HepG2 (cell line): ENCODE measurements around the gene BIN1. TPM values are rescaled to one million over a fixed set of nuclear protein-coding genes. Genes with fewer than 3 reads are reported as not detected.

Experiments
- AGO1 ChIP-seq: fragments of 200-400 bp; formaldehyde crosslinking; IDR thresholded peaks from 2 replicates; pipeline ENCODE4 v1.6.1; 2017; ENCODE audit warnings: mild to moderate bottlenecking, low read depth, low read length, moderate library complexity; ENCODE audit not compliant: poor library complexity, severe bottlenecking
- CENPT ChIP-seq: sonication (generic); formaldehyde crosslinking; IDR thresholded peaks from 2 replicates; pipeline ENCODE4 v1.8.0; 2022; ENCODE audit warnings: low read depth, mild to moderate bottlenecking, moderate library complexity, missing genetic modification reagents
- DNMT3B ChIP-seq: conservative IDR thresholded peaks from 2 replicates; pipeline ENCODE4 v1.6.1; 2016; ENCODE audit warnings: missing biosample characterization, control low read depth
- ELF1 ChIP-seq: sonication (generic); formaldehyde crosslinking; IDR thresholded peaks from 2 replicates; pipeline ENCODE4 v1.4.0; 2020; ENCODE audit warnings: missing genetic modification reagents
- FOSL1 ChIP-seq: sonication (generic); formaldehyde crosslinking; IDR thresholded peaks from 2 replicates; pipeline ENCODE4 v1.9.0; 2021; ENCODE audit warnings: missing genetic modification reagents, borderline replicate concordance
- FOXA3 ChIP-seq: IDR thresholded peaks from 2 replicates; pipeline ENCODE4 v1.6.1; 2016; ENCODE audit warnings: missing genetic modification reagents, missing compliant biosample characterization
- GABPB1 ChIP-seq: IDR thresholded peaks from 2 replicates; pipeline ENCODE4 v1.6.1; 2016; ENCODE audit warnings: mild to moderate bottlenecking, missing genetic modification reagents, moderate library complexity, missing compliant biosample characterization
- JUND ChIP-seq: sonication (generic); formaldehyde crosslinking; IDR thresholded peaks from 2 replicates; pipeline ENCODE4 v1.8.0; 2022; ENCODE audit warnings: mild to moderate bottlenecking, missing genetic modification reagents
- KAT7 ChIP-seq: IDR thresholded peaks from 2 replicates; pipeline ENCODE4 v1.6.1; 2018; ENCODE audit warnings: borderline replicate concordance, missing compliant biosample characterization
- MAZ ChIP-seq, 2 experiments: sonication (generic) in 1 of 2; formaldehyde crosslinking in 1 of 2; IDR thresholded peaks; 2 replicates each; pipeline versions ENCODE4 v1.5.0 to v1.6.1; 2012 to 2020; ENCODE audit warnings: low read depth in 2 of 2, mild to moderate bottlenecking in 2 of 2, borderline replicate concordance in 1 of 2, improper control_type of control experiment in 1 of 2, low read length in 1 of 2, missing genetic modification reagents in 1 of 2, moderate library complexity in 1 of 2
- MED1 ChIP-seq: sonication (generic); formaldehyde crosslinking; IDR thresholded peaks from 2 replicates; pipeline ENCODE4 v1.4.0; 2020; ENCODE audit warnings: missing genetic modification reagents
- PPARG ChIP-seq: conservative IDR thresholded peaks from 2 replicates; pipeline ENCODE4 v1.6.1; 2016; ENCODE audit warnings: missing biosample characterization, missing genetic modification reagents
- RBM39 ChIP-seq: fragments of 200-400 bp; formaldehyde crosslinking; IDR thresholded peaks from one replicate; pipeline ENCODE4 v1.6.1; 2018; ENCODE audit warnings: antibody characterized with exemption, mild to moderate bottlenecking, low read depth, low read length; ENCODE audit not compliant: poor library complexity, severe bottlenecking
- SAP130 ChIP-seq: IDR thresholded peaks from 2 replicates; pipeline ENCODE4 v1.6.1; 2016; ENCODE audit warnings: low read depth
- SMAD1 ChIP-seq: sonication (generic); formaldehyde crosslinking; IDR thresholded peaks from 2 replicates; pipeline ENCODE4 v1.4.0; 2020; ENCODE audit warnings: missing genetic modification reagents, low read depth, mild to moderate bottlenecking, borderline replicate concordance
- ZNF441 ChIP-seq: sonication (generic); formaldehyde crosslinking; IDR thresholded peaks from 2 replicates; pipeline ENCODE4 v1.7.0; 2021; ENCODE audit warnings: missing genetic modification reagents, borderline replicate concordance
- ZNF589 ChIP-seq: sonication (generic); formaldehyde crosslinking; conservative IDR thresholded peaks from 2 replicates; pipeline ENCODE4 v1.8.0; 2022; ENCODE audit warnings: mild to moderate bottlenecking, moderate library complexity, missing genetic modification reagents
- ZSCAN20 ChIP-seq: sonication (generic); formaldehyde crosslinking; IDR thresholded peaks from 2 replicates; pipeline ENCODE4 v1.4.0; 2020; ENCODE audit warnings: missing genetic modification reagents, mild to moderate bottlenecking, borderline replicate concordance
- polyA plus RNA-seq, 8 experiments: library from polyadenylated mRNA; depleted of rRNA in 3 of 8; stranded (reverse) in 7 of 8; unstranded in 1 of 8; fragments of >200 nt; fragmentation: Illumina TruSeq in 4 of 8; extraction: Trizol in 4 of 8; gene quantifications; 2 replicates each; pipeline versions ENCODE4 v1.2.1 to v1.2.3, GENCODE V29; 2011 to 2016; ENCODE audit warnings: low read depth in 4 of 8, missing spikeins in 1 of 8, mixed read lengths in 1 of 8; ENCODE audit not compliant: insufficient read depth in 1 of 8
- total RNA-seq, 5 experiments: library from RNA; depleted of rRNA; stranded (reverse); fragments of >200 nt; fragmentation: Illumina TruSeq; extraction: Trizol; gene quantifications; 2 replicates each; pipeline ENCODE4 v1.2.3, GENCODE V29; 2016; ENCODE audit warnings: low read depth in 1 of 5
- TF ChIP-seq, protein P1 (sequence below): sonication (generic); formaldehyde crosslinking; IDR thresholded peaks from 2 replicates; pipeline ENCODE4 v1.5.0; 2020; ENCODE audit warnings: mild to moderate bottlenecking, missing genetic modification reagents, moderate library complexity
- TF ChIP-seq, protein P2 (sequence below), 2 experiments: sonication (generic) in 1 of 2; formaldehyde crosslinking in 1 of 2; IDR thresholded peaks; 2 replicates each; pipeline versions ENCODE4 v1.4.0 to v1.6.1; 2016 to 2020; ENCODE audit warnings: borderline replicate concordance in 1 of 2, low read depth in 1 of 2, mild to moderate bottlenecking in 1 of 2, missing genetic modification reagents in 1 of 2
- TF ChIP-seq, protein P3 (sequence below): sonication (generic); formaldehyde crosslinking; IDR thresholded peaks from 2 replicates; pipeline ENCODE4 v1.5.0; 2020; ENCODE audit warnings: missing genetic modification reagents, mild to moderate bottlenecking, borderline replicate concordance

The BIN1 gene
- total and polyA plus RNA-seq, 2 of the 13 experiments (the other 11 are each of a cell fraction or from before 2014, with no cell fraction given) = 0.93 to 1.2 TPM

DNA sequence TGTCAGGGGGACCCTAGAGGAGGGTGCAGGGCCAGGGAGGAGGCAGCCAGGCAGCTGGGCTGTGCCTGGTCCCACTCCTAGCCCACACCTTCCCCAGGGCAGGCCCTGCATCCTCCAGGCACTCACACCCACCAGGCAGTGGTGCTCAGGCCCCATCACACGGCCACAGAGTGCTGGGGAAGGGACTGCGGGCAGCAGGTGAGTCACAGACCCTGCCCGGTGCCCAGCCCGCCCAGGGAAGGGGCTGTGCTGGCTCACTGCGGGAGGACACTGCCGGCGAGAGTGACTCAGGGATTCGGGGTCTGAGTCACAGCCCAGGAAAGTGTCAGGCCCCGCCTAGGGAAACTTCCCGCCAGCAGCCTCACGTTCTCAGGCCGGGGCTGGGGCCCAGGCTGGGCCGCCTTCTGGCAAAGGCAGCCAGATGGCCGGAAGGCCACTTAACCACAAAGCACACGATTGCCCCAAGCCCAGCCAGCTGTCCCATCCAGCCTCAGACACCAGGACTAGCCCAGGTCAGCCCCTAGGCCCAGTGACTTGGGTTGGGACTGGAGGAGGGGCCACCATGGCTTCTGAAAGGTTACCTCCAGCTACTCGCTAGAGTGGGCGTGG lies 42.2 kb downstream of the BIN1 start (continued):
- TF ChIP-seq FOSL1 (CRISPR knock-in tag) = peak; percentile 86
- no peak for TF ChIP-seq ZNF441 (CRISPR knock-in tag)
- TF ChIP-seq ELF1 = peak; percentile 47; the same call in 1 of the 2 replicates
- TF ChIP-seq, protein P1, sequence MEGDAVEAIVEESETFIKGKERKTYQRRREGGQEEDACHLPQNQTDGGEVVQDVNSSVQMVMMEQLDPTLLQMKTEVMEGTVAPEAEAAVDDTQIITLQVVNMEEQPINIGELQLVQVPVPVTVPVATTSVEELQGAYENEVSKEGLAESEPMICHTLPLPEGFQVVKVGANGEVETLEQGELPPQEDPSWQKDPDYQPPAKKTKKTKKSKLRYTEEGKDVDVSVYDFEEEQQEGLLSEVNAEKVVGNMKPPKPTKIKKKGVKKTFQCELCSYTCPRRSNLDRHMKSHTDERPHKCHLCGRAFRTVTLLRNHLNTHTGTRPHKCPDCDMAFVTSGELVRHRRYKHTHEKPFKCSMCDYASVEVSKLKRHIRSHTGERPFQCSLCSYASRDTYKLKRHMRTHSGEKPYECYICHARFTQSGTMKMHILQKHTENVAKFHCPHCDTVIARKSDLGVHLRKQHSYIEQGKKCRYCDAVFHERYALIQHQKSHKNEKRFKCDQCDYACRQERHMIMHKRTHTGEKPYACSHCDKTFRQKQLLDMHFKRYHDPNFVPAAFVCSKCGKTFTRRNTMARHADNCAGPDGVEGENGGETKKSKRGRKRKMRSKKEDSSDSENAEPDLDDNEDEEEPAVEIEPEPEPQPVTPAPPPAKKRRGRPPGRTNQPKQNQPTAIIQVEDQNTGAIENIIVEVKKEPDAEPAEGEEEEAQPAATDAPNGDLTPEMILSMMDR (CRISPR knock-in tag) = peak; percentile 41; the same call in 1 of the 2 replicates
- TF ChIP-seq DNMT3B (CRISPR knock-in tag) = 0 out of 2 replicates have a peak, but pooled peaks have one; percentile 65
- TF ChIP-seq MED1 (CRISPR knock-in tag) = peak; percentile 74
- TF ChIP-seq AGO1 = no peak
- TF ChIP-seq, protein P2, sequence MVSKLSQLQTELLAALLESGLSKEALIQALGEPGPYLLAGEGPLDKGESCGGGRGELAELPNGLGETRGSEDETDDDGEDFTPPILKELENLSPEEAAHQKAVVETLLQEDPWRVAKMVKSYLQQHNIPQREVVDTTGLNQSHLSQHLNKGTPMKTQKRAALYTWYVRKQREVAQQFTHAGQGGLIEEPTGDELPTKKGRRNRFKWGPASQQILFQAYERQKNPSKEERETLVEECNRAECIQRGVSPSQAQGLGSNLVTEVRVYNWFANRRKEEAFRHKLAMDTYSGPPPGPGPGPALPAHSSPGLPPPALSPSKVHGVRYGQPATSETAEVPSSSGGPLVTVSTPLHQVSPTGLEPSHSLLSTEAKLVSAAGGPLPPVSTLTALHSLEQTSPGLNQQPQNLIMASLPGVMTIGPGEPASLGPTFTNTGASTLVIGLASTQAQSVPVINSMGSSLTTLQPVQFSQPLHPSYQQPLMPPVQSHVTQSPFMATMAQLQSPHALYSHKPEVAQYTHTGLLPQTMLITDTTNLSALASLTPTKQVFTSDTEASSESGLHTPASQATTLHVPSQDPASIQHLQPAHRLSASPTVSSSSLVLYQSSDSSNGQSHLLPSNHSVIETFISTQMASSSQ (IDR thresholded peaks at IDR 0.05; ENCODE audit: low read depth) = no peak
- TF ChIP-seq, protein P2 (CRISPR knock-in tag; IDR thresholded peaks at IDR 0.05; ENCODE audit: borderline replicate concordance) = no peak
- peak; percentile 83 for TF ChIP-seq GABPB1 (CRISPR knock-in tag)
- TF ChIP-seq CENPT = no peak
- no peak for TF ChIP-seq KAT7 (CRISPR knock-in tag)
- peak; percentile 82 for TF ChIP-seq SAP130
- peak; percentile 24; the same call in 1 of the 2 replicates for TF ChIP-seq FOXA3 (CRISPR knock-in tag)
- peak; percentile 73 for TF ChIP-seq JUND
- TF ChIP-seq, protein P3, sequence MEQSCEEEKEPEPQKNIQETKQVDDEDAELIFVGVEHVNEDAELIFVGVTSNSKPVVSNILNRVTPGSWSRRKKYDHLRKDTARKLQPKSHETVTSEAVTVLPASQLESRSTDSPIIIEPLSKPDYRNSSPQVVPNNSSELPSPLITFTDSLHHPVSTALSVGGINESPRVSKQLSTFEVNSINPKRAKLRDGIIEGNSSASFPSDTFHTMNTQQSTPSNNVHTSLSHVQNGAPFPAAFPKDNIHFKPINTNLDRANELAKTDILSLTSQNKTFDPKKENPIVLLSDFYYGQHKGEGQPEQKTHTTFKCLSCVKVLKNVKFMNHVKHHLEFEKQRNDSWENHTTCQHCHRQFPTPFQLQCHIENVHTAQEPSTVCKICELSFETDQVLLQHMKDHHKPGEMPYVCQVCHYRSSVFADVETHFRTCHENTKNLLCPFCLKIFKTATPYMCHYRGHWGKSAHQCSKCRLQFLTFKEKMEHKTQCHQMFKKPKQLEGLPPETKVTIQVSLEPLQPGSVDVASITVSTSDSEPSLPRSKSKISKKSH (CRISPR knock-in tag) = peak; percentile 40; the same call in 1 of the 2 replicates
- peak; percentile 44; the same call in 1 of the 2 replicates for TF ChIP-seq PPARG (CRISPR knock-in tag)
- TF ChIP-seq RBM39 = peak; percentile 23
- no peak for TF ChIP-seq ZNF589
- TF ChIP-seq MAZ (IDR thresholded peaks at IDR 0.05; ENCODE audit: borderline replicate concordance, low read depth, low read length) = no peak; the same call in 1 of the 2 replicates
- TF ChIP-seq MAZ (CRISPR knock-in tag; IDR thresholded peaks at IDR 0.05; ENCODE audit: low read depth) = 0 out of 2 replicates have a peak, but pooled peaks have one; percentile 48
- TF ChIP-seq ZSCAN20 (CRISPR knock-in tag) = no peak
- no peak for TF ChIP-seq SMAD1 (CRISPR knock-in tag)
